Fibroblast of skin of left quadriceps (primary cell): ENCODE results near the gene CFAP69.

Experiments used
- DNase-seq, 2 experiments: peaks; one replicate each; pipeline ENCODE4 v3.0.0-alpha.2; 2013; ENCODE audit warnings: low read depth in 2 of 2

CFAP69 gene, protein sequence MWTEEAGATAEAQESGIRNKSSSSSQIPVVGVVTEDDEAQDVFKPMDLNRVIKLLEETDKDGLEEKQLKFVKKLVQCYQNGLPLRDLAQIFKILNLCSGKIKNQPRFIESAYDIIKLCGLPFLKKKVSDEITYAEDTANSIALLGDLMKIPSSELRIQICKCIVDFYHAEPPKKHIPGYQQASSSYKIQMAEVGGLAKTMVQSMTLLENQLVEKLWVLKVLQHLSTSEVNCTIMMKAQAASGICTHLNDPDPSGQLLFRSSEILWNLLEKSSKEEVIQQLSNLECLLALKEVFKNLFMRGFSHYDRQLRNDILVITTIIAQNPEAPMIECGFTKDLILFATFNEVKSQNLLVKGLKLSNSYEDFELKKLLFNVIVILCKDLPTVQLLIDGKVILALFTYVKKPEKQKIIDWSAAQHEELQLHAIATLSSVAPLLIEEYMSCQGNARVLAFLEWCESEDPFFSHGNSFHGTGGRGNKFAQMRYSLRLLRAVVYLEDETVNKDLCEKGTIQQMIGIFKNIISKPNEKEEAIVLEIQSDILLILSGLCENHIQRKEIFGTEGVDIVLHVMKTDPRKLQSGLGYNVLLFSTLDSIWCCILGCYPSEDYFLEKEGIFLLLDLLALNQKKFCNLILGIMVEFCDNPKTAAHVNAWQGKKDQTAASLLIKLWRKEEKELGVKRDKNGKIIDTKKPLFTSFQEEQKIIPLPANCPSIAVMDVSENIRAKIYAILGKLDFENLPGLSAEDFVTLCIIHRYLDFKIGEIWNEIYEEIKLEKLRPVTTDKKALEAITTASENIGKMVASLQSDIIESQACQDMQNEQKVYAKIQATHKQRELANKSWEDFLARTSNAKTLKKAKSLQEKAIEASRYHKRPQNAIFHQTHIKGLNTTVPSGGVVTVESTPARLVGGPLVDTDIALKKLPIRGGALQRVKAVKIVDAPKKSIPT

DNA sequence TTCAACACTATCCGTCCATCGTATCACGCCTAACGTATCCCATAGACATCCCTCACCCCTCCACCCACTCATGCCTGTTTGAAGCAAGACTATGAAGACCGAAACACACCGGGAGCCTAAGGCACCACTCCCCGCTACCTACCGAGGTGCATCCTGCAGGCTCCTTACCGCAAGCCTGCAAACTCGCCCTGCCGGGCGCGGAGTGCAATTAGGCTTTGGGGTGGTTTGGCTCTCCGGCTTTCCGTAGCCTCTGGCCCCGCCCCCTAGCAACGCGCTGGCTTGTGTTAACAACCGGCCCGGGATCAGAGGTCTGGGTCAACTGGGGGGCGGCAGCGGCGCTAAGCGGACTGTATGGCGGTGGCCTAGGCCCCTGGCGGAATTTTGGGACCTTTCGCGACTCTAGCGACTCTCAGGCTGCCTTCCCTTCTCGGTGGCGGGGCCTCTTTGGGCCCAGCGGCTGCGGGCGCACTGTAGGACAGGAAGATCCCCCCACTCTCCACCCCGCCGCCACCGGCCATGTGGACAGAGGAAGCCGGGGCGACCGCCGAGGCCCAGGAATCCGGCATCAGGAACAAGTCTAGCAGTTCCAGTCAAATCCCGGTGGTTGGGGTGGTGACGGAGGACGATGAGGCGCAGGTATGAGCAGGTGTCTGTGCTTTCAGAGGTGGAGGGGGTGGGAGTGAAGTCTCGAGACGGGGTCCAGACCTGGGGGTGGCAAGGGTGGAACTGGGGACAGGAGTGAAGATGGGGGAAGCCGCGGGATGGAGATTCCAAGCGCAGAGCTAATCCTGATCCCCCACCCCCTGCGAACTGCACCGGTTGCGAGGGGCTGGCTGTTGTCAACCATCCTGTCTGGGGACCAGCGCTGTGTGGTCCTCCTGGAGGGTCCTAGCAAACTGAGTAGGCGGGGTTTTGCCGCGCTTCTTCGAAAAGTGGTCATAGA, at the start of gene CFAP69:
Gene CFAP69, plus strand, starts transcription at position 266 of the 943 bp plus-strand sequence. Its CDS starts 251 bp downstream, at position 517.
- DNase-seq: peak; percentile 57 to 63

DNA sequence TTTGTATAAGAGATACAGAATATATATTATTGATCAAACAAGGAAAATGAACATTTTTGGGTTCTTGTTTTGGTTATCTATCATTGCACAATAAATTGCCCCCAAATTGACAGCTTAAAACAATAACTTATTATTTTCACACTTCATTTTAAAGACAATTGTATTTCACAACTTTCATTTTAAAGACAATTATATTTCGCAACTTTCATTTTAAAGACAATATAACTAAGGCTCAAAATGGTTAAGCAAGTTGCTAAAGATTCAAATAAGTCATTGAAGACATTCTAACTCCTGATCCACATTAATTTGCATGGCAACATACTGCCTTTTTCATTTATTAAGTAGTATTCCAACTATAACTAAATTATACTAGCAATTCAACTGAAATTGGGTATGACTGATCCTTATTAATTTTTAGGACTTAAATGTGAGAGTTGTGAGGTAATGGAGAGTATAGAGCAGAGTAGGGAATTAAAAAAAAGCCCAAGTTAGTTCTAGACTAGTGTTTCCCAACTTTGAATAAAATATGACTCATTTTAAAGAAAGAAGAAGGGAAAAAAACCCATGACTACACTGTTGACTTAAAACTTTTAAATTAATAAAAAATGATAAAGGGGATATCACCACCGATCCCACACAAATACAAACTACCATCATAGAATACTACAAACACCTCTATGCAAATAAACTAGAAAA, 43.3 kb upstream of the CFAP69 start:
- DNase-seq: no peak

DNA sequence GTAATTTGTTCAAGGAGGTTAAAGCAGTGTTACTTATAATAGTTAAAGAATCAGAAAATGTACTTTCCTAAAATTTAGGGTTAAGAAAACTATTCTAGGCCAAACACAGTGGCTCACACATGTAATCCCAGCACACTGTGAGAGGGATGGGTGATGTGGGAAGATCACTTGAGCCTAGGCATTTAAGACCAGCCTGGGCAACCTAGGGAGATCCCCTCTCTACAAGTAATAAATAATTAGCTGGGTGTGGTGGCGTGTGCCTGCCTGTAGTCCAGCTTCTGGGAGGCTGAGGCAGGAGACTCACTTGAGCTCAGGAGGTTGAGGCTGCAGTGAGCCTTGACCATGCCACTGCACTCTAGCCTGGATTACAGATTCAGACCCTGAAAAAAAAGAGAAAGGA, 37.0 kb upstream of the CFAP69 start:
- no peak for DNase-seq

DNA sequence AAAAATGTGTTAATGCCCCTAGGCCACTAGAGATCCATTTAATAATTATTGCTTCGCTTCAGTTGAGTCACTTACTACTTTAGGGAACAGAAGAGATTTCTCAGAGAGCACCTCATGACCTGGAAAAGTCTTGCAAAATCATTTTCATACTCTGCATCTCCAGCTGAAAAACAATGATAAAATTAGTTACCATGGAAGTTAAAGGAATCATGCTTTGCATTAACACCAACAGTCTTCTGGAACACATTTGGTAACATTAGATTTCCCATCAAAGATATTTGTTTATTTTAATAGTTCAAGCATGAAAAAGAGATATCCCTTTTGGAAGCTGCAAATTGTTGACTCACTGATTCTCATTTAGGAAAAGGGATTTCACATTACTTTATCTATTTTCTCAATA, 35.2 kb upstream of the CFAP69 start:
- DNase-seq: no peak

DNA sequence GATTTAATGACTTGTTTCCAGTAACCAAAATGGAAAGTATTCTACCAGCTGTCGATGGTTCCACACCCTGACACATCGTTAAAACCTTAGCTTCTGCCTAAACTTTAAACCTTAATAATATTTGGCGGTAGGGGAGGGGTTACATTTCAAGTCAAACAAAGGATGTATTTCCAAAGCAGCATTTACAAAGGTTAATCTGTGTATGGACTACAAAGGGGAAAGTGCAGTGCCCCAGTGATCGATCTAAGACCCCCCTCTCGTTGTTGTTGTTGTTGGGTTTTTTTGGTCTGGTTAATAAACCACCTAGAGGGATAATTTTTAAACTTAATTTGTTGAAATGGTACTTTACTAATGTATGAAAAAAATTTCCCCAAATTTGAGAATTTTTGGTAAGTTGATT, 34.5 kb upstream of the CFAP69 start:
- no peak for DNase-seq

DNA sequence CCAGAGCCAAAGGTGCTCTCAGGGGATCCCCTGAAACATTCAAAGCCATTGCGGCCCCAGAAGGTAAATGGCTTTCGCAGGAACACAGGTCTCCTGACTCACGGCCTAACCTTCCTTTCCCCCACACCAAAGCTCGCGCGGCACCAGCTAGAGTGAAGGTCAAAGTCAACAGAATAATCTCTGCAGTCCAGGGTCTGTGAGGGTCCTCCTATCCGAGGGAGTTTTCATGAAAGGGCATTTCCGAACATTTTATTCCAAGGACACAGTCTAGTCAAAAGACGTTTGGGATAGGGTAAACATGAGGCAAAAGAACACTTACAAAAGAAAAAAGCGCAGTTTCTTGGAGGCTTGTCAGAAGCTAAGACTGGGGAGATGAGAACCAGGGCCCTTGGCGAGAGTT, 34.0 kb upstream of the CFAP69 start:
- no peak for DNase-seq

DNA sequence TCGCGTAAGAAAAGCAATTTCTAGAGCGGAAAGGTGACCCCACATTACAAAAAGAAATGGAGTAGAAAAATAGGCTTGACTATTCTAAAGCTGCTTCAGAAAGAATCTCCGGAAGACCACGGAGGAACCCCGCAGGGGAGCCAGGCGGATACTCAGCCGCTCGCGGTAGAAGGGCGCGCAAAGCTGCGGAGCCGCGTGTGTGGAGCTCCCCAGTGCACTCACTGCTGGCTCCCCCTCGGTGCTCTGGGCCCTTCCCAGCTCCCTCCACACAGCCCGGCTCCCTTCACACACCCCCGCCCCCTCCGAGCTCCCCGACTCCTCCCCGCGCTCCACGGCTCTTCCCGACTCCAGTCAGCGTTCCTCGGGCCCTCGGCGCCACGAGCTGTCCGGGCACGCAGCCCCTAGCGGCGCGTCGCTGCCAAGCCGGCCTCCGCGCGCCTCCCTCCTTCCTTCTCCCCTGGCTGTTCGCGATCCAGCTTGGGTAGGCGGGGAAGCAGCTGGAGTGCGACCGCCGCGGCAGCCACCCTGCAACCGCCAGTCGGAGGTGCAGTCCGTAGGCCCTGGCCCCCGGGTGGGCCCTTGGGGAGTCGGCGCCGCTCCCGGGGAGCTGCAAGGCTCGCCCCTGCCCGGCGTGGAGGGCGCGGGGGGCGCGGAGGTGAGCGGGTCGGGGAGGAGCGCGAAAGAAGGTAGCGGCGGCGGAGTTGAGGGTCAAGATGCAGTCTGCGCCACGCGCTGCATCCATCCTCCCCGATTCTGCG, 33.4 kb upstream of the CFAP69 start, which contains the start of gene STEAP2:
Gene STEAP2, plus strand, starts transcription at position 350 of the 758 bp plus-strand sequence. CDS start 13,343 bp downstream, outside the sequence.
- peak; percentile 90 to 91 for DNase-seq

DNA sequence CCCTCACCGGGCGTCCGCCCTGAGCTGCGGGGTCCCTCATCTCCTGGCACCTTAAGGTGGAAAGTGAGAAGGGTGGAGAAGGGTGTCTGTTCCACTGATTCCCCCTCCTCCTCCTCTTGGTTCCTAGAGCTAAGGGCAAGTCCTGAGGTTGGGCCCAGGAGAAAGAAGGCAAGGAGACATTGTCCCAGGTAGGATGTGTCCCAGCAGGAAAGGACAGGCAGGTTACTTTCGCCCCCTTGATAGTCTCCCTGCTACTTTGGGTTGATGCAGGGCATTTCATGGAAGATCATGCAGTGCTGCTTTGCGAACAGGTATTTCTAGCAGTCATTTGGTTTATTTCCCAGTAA, 32.9 kb upstream of the CFAP69 start:
- DNase-seq: no peak

DNA sequence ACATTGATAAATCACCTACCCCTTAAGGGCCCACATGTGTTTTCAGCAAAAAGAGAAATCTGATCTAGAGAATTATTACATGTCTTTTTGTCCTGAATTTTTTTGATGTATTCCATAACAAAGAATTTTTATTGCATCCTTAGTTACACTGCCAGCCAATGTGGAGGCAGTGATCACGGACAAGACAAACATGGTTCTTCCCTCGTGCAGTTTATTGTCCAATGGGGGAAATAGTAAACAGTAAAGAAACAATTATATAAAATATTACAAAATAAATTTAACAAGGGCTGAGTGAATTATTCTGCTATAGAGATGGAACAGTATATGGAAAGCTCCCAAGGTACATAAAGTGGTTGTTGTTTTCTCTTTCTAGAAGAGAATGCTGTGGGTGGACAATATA, 31.5 kb upstream of the CFAP69 start:
- DNase-seq: no peak

DNA sequence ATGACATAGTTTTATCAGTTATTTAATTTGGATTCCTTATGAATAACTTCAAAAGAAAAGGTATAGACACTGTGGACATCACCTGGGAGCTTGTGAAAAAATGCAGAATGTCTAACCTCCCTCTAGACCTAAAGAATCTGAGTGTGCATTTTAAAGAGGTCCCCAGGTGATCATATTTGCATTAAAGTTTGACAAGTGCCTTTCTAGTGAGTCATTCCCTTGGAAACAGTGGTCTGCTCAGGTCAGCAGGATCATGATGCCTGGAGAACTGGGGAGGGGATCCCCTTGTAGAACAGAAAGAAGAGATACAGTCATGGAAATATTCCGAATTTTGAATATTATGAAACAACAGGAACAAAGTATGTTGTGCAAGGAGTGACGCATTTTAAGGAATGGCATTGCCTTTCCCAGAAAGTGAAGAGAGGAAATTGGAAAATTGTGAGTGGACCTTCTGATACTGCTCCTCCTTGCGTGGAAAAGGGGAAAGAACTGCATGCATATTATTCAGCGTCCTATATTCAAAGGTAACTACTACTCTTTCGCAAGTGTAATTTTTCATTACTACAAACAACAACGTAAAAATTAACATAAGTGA, 28.8 kb upstream of the CFAP69 start:
- DNase-seq: no peak

DNA sequence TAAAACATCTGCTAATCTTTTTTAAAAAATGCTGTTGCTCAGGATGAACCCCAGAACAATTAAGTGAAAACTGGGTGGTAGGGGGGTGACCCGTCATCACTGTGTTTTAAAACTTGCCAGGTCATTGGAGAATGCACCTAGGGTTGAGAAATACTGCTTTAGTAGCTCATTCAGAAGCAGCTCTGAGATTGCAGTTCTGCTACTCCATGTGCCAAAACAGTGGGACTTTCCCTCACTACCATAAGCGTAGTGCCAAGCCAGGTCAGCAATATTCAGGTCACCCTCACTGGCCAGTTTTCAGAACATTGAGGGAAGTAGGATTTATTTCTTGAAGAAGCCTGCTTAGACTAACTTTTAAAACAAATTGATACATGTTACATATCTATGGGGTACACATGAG, 28.2 kb upstream of the CFAP69 start:
- DNase-seq: no peak

DNA sequence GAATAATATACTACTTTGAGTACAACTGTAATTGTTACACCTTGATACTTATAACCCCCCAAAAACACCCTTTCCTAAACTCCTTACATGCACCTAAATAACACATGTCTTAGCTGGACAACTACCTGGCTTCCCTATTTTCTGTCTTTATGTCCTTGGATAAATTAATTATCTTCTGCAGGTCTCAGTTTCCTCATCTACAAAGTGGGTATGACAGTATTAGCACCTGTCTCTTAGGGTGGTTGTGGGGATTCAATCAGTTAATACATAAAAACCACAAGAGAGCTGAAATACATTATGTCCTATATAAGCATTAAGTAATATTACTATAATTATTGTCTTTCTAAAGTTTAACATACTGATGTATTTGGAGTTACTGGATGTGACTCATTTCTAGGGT, 22.6 kb upstream of the CFAP69 start:
- DNase-seq: no peak

DNA sequence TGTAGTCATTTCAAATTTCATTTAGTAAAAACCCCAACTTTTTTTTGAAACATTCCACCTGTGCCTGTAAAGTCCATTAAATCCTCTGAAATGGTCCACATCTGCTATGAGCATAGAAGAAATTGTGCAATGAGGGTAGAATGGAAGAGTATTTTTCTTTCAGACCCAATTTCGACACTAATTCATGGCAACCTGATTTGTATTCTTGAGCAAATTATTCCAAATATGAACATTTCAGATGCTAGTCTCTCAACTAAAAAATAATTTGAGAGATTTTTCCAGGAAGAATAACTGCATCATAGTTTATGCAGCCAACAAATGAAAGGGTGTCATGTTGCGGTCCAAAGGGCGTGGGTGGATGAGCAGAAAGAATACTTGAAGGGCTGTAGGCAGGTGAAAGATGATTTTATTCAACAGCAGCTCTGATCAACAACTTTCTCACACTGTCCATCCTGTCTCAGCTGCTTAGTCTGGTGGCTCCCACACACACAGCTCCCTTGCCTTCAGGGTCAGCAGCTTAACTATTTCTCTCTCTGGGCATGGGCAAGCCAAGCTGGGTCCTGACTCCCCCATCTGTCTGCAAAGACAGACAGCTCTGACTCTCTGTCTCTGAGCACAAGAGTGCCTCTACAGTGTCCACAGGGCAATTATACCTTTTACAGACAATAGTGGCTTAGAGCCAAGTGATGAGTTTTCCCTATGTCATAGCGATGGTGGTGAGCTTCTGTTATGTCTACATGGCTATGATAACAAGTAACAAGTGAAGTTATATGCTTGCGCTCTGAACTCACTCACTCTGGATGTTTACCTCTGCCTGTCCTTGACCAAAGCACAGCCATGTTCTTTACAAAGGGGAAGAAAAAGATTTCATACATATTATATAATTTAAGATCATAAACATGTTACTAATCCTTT, 21.9 kb upstream of the CFAP69 start:
- DNase-seq: peak; percentile 45 to 51

DNA sequence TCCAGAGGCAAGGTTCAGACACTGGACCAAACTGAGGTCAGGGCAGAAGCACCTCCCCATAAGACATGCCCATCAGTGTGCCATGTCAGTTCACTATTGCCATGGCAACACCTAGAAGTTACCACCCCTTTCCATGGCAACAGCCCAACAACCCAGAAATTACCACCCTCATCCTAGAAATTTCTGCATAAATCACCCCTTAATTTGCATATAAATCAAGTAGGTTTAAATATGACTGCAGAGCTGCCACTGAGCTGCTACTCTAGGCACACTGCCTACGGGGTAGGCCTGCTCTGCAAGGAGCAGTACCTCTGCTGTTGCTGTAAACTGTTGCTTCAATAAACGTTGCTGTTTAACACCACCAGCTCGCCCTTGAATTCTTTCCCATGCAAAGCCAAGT, 20.8 kb upstream of the CFAP69 start:
- no peak for DNase-seq

DNA sequence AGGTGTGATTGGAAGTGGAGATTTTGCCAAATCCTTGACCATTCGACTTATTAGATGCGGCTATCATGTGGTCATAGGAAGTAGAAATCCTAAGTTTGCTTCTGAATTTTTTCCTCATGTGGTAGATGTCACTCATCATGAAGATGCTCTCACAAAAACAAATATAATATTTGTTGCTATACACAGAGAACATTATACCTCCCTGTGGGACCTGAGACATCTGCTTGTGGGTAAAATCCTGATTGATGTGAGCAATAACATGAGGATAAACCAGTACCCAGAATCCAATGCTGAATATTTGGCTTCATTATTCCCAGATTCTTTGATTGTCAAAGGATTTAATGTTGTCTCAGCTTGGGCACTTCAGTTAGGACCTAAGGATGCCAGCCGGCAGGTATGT, 19.8 kb upstream of the CFAP69 start:
- no peak for DNase-seq

DNA sequence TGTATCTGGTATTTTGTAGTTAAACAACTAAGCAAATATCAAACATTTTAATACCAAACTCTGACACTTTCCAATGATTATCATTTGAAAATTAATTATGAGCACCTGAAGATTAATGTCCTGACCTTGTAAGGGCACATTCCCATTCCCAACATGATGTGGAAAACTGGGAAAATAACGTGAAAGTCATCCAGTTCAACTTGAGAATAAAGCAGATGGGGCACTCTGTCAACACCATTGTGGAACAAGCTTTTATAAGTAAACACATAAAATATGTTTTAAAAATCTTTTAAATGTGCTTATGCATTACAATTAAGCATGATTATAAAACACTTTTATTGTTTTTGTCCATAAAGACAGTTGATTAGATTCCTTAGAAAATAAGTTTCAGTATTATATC, 19.4 kb upstream of the CFAP69 start:
- DNase-seq: no peak

DNA sequence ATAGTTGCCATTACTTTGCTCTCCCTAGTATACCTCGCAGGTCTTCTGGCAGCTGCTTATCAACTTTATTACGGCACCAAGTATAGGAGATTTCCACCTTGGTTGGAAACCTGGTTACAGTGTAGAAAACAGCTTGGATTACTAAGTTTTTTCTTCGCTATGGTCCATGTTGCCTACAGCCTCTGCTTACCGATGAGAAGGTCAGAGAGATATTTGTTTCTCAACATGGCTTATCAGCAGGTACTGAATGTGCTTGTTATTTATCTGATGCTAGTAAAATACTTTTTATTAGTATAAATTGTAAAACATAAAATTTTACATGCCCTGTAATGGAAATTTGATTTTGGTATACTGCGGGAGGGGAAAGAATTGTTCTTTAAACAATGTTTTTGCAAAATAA, 17.7 kb upstream of the CFAP69 start:
- no peak for DNase-seq

DNA sequence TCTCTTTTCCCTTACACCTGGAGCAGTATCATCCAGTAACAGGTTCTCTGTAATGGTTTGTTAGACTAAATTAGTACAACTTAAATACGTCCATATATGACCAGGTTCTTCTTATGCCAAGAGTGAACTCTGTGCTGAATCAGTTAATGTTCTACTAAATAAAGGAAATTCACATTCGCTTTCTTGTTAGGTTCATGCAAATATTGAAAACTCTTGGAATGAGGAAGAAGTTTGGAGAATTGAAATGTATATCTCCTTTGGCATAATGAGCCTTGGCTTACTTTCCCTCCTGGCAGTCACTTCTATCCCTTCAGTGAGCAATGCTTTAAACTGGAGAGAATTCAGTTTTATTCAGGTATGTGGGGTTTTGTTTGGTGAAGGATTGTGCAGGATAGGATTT, 15.3 kb upstream of the CFAP69 start:
- no peak for DNase-seq

DNA sequence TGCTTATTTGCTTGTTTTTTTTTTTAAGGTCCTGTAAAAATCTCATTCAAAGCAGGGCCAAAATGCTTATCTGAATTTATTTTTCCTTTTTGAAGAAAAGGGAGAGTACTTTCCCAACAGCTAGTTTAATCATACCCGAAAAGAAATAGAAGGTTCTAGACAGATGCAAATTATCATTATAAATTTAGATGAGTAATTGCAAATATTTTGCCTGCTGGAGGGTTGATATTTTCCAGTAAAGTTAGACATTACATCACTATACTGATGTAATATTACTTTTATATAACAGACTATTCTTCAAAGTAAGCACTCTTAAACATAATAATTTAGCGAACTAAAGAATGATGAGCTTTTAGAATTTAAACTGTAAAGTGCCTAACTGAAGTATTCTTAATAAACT, 14.1 kb upstream of the CFAP69 start:
- DNase-seq: no peak
